GM12874 (cell line): ENCODE measurements around the gene CAPN15.

ENCODE experiments used
- TF ChIP-seq, protein P1 (sequence below): IDR thresholded peaks from 2 replicates; pipeline ENCODE4 v1.5.1; 2011; ENCODE audit warnings: low read depth, mild to moderate bottlenecking, control low read depth, low read length, moderate library complexity; ENCODE audit not compliant: insufficient read depth

The CAPN15 gene

DNA sequence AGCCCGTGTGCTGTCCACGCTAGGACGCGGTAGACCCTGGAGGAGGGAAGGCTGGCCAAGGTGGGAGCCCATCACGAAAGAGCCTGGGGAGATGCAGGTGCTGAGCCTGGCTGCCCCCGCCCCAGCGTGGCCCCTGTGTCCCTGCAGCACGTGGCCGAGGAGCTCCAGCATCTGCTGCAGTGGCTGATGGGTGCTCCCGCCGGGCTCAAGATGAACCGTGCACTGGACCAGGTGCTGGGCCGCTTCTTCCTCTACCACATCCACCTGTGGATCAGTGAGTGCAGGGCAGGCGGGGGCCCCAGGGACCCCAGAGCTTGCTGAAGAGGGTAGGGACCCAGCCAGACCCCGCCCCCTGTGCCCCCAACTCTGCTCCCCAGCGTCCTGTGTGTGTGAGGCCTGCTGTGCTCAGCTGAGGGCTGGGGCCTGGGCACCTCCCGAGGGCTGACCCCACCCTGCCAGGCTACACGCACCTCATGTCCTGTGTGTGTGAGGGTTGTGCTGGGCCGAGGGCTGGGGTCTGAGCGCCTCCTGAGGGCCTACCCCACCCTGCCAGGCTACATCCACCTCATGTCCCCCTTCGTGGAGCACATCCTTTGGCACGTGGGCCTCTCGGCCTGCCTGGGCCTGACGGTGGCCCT lies 50.8 kb downstream of the CAPN15 start:
- TF ChIP-seq, protein P1, sequence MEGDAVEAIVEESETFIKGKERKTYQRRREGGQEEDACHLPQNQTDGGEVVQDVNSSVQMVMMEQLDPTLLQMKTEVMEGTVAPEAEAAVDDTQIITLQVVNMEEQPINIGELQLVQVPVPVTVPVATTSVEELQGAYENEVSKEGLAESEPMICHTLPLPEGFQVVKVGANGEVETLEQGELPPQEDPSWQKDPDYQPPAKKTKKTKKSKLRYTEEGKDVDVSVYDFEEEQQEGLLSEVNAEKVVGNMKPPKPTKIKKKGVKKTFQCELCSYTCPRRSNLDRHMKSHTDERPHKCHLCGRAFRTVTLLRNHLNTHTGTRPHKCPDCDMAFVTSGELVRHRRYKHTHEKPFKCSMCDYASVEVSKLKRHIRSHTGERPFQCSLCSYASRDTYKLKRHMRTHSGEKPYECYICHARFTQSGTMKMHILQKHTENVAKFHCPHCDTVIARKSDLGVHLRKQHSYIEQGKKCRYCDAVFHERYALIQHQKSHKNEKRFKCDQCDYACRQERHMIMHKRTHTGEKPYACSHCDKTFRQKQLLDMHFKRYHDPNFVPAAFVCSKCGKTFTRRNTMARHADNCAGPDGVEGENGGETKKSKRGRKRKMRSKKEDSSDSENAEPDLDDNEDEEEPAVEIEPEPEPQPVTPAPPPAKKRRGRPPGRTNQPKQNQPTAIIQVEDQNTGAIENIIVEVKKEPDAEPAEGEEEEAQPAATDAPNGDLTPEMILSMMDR = no peak

DNA sequence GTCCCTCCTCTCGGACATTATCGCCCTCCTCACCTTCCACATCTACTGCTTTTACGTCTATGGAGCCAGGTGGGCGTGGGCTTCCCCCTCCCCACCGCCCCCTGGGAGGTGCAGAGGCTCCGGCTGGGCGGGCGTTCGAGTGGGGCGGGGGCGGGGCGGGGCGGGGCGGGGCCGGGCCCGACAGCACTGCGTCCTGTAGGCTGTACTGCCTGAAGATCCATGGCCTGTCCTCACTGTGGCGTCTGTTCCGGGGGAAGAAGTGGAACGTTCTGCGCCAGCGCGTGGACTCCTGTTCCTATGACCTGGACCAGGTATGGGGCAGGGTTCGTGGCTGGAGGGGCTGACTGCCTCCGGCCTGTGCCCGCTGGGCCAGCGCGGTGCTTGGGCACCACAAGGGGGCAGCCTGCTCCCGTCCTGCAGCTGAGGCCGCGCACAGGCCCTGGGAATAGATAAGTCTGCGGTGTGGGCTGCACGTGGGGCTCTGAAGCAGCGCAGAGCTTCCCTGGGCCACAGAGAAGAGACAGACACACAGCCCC lies 51.4 kb downstream of the CAPN15 start:
- TF ChIP-seq, protein P1 = peak; percentile 94

DNA sequence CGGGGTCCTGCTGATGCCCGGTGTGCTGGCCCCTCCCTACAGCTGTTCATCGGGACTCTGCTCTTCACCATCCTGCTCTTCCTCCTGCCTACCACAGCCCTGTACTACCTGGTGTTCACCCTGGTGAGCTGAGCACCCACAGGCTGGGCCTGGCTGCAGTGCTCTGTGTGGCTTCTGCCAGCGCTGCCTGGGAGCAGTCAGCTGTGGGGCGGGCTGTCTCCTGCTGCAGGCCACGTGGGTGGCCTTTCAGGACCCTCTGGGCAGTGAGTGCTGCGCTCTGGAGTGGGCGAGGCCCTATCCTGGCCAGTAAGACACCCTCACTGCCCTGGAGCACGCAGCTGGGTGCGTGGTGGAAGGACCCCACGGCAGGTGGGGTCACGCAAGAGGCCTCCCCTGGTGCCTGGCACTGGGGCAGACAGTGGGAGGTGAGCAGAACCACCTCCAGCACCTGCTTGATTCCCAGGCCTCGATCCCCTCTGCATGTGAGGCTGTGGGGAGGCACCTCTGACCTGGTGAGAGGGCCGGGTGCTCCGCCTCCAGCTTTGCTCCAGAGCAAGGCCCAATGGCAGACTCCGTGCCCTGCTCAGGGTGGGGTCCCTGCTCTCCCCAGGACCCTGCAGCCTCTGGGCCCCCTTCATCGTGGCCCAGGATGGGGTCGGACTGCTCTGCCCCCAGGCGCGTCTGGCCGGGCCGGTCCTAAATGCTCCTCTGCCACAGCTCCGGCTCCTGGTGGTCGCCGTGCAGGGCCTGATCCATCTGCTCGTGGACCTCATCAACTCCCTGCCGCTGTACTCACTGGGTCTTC lies 52.8 kb downstream of the CAPN15 start:
- TF ChIP-seq, protein P1 = no peak

DNA sequence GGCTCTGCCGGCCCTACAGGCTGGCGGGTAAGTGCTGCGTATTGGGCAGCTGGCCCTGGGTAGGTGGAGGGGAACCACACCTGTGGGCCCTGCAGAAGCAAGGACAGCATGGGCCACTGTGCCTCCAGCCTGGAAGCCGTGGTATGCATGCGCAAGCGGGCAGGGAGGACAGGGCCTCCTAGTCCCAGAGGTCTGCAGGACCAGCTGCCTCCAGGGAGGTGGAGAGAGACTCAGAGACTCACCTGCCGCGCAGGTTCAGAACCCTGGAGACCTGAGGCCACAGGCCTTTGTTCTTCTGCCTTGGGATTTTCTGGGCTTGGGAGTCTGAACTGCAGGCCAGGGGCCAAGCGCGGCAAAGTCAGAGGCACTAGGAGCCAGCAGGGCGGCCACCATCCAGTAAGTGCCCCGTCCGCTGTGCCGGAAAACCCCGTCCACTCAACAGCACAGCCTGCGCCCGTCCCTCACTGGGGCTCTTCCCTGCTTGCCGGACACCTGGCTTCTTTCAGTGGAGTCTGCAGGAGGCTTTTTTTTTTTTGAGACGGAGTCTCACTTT lies 53.5 kb downstream of the CAPN15 start:
- TF ChIP-seq, protein P1 = no peak

DNA sequence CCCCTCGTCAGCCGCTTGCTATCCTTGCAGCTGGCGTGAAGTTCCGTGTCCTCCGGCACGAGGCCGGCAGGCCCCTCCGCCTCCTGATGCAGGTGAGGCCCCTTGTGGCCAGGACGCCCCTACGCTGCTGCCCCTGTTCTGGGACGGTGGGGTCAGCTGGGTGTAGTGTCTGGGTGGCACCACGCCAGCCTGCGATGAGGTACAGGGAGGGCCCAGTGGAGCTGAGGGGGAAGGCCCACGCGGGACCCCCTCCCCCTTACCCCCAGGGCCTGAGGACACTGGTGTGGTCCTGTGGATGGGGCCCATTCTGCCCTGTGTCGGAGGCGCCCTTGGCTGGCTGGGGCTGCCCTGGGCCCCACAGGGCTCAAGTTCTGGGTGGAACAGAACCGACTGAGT lies 54.7 kb downstream of the CAPN15 start:
- TF ChIP-seq, protein P1 = no peak

DNA sequence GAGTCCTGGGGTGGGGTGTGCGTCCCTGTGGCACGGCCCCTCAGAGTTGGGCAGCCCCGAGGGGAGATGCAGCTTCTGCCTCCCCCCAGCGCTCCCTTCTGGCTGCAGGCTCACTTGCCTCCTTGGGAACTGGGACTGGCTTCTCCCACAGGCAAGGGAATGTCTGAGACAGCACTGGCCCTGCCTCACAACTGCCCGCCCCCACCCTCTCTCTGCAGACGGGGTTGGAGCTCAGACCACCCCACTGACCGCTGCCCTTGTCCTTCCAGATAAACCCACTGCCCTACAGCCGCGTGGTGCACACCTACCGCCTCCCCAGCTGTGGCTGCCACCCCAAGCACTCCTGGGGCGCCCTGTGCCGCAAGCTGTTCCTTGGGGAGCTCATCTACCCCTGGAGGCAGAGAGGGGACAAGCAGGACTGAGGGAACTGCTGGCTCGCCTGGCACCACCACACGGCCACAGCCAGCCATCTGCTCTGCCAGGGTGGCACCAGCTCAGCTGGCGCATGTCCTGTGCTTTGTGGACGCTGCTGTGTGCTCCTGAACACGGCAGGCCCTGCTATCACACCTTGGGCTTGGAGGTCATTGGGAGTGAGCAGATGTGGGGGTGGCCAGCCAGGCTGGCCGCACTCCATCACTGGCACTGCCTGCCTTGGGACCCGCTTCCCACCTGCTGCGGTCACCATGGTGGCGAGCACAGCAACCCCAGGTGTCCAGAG lies 55.3 kb downstream of the CAPN15 start:
- TF ChIP-seq, protein P1 = no peak

DNA sequence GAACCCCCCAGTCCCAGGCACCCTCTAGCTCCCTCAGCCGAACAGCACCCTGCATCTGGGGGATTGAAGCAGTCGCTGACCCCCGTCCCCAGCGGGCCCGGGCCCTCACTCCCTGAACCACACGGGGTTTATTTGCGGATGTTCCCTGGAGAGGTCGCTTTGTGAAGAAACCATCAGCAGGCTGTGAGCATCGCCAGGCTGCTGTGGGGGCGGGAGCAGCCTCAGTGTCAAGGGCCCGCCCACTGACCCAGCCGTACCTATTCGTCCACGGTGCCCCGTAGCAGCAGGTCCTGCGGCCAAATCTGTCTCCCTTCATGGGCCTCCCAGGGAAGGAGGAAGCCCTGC lies 55.9 kb downstream of the CAPN15 start:
- TF ChIP-seq, protein P1 = no peak
